Panc1 (cell line): ENCODE data around the gene TMEM50B. TPM values are rescaled to one million over a fixed set of nuclear protein-coding genes. Genes with fewer than 3 reads are reported as not detected.

Experiments used
- ATAC-seq: fragments of 200-7000 bp; cut with Tn5 transposase; 2 replicates; pipeline ENCODE4 v1.9.1; 2020; ENCODE audit warnings: mild to moderate bottlenecking, moderate library complexity
- BruUV-seq: library from RNA; stranded (reverse); fragments of 400-500 nt; replicated peaks from 2 replicates; lab custom pipeline; 2021; lab: Mats Ljungman, UMichigan
- CTCF ChIA-PET: fragments of 300-600 bp; sonication (Branson Sonifier 250); formaldehyde crosslinking; loops from one replicate; lab custom pipeline; 2022; ENCODE audit warnings: antibody characterized with exemption; lab: Charles Lee
- POLR2A ChIA-PET: fragments of 300-600 bp; sonication (Branson Sonifier 250); formaldehyde crosslinking; loops from one replicate; lab custom pipeline; 2022; ENCODE audit warnings: antibody characterized with exemption; lab: Charles Lee
- DNase-seq: peaks from one replicate; pipeline ENCODE4 v3.0.0-alpha.2; 2010; ENCODE audit warnings: low read depth, low spot score
- H3K27ac ChIP-seq: 2 replicates; pipeline ENCODE4 v1.5.1; 2011; ENCODE audit warnings: mild to moderate bottlenecking, low read length, inconsistent platforms
- H3K27me3 ChIP-seq: fragments of 200-500 bp; sonication (Bioruptor generic); 2 replicates; pipeline ENCODE4 v1.6.0; 2014; ENCODE audit warnings: low read length, inconsistent platforms; ENCODE audit not compliant: control insufficient read depth, insufficient read depth
- H3K36me3 ChIP-seq: fragments of 200-500 bp; sonication (Bioruptor generic); 2 replicates; pipeline ENCODE4 v1.5.1; 2014; ENCODE audit warnings: inconsistent platforms, mild to moderate bottlenecking, low read length, moderate library complexity; ENCODE audit not compliant: control insufficient read depth, insufficient read depth
- H3K4me1 ChIP-seq: 2 replicates; pipeline ENCODE4 v1.5.1; 2011; ENCODE audit warnings: inconsistent platforms, mild to moderate bottlenecking, low read length, moderate library complexity; ENCODE audit not compliant: control insufficient read depth, insufficient read depth
- H3K4me3 ChIP-seq, 2 experiments: 2 replicates each; pipeline ENCODE4 v1.5.1; 2011 to 2012; ENCODE audit warnings: low read depth in 2 of 2, low read length in 2 of 2, mild to moderate bottlenecking in 2 of 2, inconsistent platforms in 1 of 2, moderate library complexity in 1 of 2
- H3K9me3 ChIP-seq: fragments of 200-500 bp; sonication (Bioruptor generic); 2 replicates; pipeline ENCODE4 v1.5.1; 2014; ENCODE audit warnings: low read depth, mild to moderate bottlenecking, inconsistent platforms, low read length, moderate library complexity; ENCODE audit not compliant: control insufficient read depth, insufficient read depth
- CTCF ChIP-seq: fragments of 450-650 bp; IDR thresholded peaks from 2 replicates; pipeline ENCODE4 v1.5.1; 2017; ENCODE audit warnings: mild to moderate bottlenecking
- POLR2AphosphoS5 ChIP-seq: IDR thresholded peaks from 2 replicates; pipeline ENCODE4 v1.6.1; 2012; ENCODE audit warnings: mild to moderate bottlenecking, low read depth, low read length, moderate library complexity
- REST ChIP-seq, 2 experiments: IDR thresholded peaks; 2 replicates each; pipeline ENCODE4 v1.6.1; 2011 to 2012; ENCODE audit warnings: low read depth in 2 of 2, control low read depth in 1 of 2, low read length in 1 of 2, mild to moderate bottlenecking in 1 of 2, moderate library complexity in 1 of 2; ENCODE audit not compliant: insufficient read depth in 1 of 2
- SIN3A ChIP-seq: IDR thresholded peaks from 2 replicates; pipeline ENCODE4 v1.6.1; 2012; ENCODE audit warnings: low read depth, mild to moderate bottlenecking, low read length, moderate library complexity, borderline replicate concordance; ENCODE audit not compliant: insufficient read depth
- TCF7L2 ChIP-seq: IDR thresholded peaks from 2 replicates; pipeline ENCODE4 v1.6.1; 2011; ENCODE audit warnings: mild to moderate bottlenecking, low read depth, low read length, inconsistent platforms
- in situ Hi-C: cut with HindIII; loops from 2 replicates; pipeline ENCODE4 v1.10.0; 2016; ENCODE audit warnings: low sequenced_read_pairs, low pct_unique_long_range_greater_than_20kb
- intact Hi-C: fragments of 100-400 bp; cut with micrococcal nuclease; formaldehyde crosslinking; loops from one replicate; pipeline ENCODE4 v1.10.0; 2022; ENCODE audit not compliant: unreplicated experiment
- total RNA-seq: library from RNA; stranded (reverse); gene quantifications from one replicate; pipeline ENCODE4 v1.2.1, GENCODE V29; 2021; ENCODE audit not compliant: unreplicated experiment

TMEM50B gene
- total RNA-seq, 1 experiment from 2014 or later: 18.5 TPM

GRCh38 chr21:33432496-33432895 lies 47.3 kb downstream of the TMEM50B start:
- ChIA-PET CTCF (interaction anchor here (0.7 kb wide), 1 partner anchor 34 kb away, joined by 3 read pairs; no protein-coding TSS in a partner anchor), POLR2A (no interaction called here)
- no TSS peak for BruUV-seq
- no peak for TF ChIP-seq SIN3A
- TF ChIP-seq REST (IDR thresholded peaks at IDR 0.05; ENCODE audit: insufficient read depth in 1 of 2, low read depth in 2 of 2, low read length in 1 of 2): no peak
- no peak for TF ChIP-seq POLR2AphosphoS5
- no peak for TF ChIP-seq TCF7L2
- no peak for TF ChIP-seq CTCF
- Histone ChIP-seq H3K9me3 (no peaks in the 10 kb centered on the region), H3K4me3 (no peak overlapping the region), H3K4me1 (no peaks in the 10 kb centered on the region), H3K27ac (no peak overlapping the region), H3K27me3 (no peaks in the 10 kb centered on the region), H3K36me3 (peaks cover 3% of the 10 kb centered on the region; the same call in 1 of the 2 replicates)
- intact Hi-C loops: no loop called here
- in situ Hi-C loops: no loop called here
- ATAC-seq (no peak), DNase-seq (no peak)

- intact Hi-C loops: no loop called here
- no peaks in the 10 kb centered on the region for H3K27me3 ChIP-seq
- DNase-seq (no peak), ATAC-seq (no peak)
- H3K27ac ChIP-seq: no peak overlapping the region
- in situ Hi-C loops: no loop called here
- BruUV-seq: no TSS peak
- ChIA-PET CTCF (no interaction called here), POLR2A (no interaction called here)
- H3K36me3 ChIP-seq: peaks cover 3% of the 10 kb centered on the region
- H3K4me1 ChIP-seq: no peaks in the 10 kb centered on the region
- no peak overlapping the region for H3K4me3 ChIP-seq
- no peaks in the 10 kb centered on the region for H3K9me3 ChIP-seq
- TF ChIP-seq CTCF (no peak), POLR2AphosphoS5 (no peak), REST (IDR thresholded peaks at IDR 0.05; ENCODE audit: insufficient read depth in 1 of 2, low read depth in 2 of 2, low read length in 1 of 2) (no peak), TCF7L2 (no peak), SIN3A (no peak)
These were observed 48.9 kb downstream of the TMEM50B start for GRCh38 chr21:33430858-33431257.
